Measurements from ENCODE around the gene ZNF124.

DNA sequence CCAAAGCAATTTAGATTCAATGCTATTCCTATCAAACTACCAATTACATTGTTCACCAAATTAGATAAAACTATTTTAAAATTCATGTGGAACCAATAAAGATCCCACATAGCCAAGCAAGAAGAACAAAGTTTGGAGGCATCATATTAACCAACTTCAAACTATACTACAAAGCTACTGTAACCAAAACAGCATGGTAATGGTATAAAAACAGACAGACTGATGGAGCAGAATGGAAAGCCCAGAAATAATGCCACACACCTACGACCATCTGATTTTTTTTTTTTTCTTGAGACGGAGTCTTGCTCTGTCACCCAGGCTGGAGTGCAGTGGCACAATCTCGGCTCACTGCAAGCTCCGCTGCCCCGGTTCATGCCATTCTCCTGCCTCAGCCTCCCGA, 7.1 kb downstream of the ZNF124 start:
- TF ChIP-seq, protein P1, sequence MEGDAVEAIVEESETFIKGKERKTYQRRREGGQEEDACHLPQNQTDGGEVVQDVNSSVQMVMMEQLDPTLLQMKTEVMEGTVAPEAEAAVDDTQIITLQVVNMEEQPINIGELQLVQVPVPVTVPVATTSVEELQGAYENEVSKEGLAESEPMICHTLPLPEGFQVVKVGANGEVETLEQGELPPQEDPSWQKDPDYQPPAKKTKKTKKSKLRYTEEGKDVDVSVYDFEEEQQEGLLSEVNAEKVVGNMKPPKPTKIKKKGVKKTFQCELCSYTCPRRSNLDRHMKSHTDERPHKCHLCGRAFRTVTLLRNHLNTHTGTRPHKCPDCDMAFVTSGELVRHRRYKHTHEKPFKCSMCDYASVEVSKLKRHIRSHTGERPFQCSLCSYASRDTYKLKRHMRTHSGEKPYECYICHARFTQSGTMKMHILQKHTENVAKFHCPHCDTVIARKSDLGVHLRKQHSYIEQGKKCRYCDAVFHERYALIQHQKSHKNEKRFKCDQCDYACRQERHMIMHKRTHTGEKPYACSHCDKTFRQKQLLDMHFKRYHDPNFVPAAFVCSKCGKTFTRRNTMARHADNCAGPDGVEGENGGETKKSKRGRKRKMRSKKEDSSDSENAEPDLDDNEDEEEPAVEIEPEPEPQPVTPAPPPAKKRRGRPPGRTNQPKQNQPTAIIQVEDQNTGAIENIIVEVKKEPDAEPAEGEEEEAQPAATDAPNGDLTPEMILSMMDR (IDR thresholded peaks at IDR 0.05; ENCODE audit: low read depth, low read length) = no peak
- no peak for TF ChIP-seq EZH2phosphoT487 (IDR thresholded peaks at IDR 0.05; ENCODE audit: low read depth)
